HEK293 (cell line): ENCODE results near the gene MRPL11.
A peak's percentile ranks its signal among the peaks of the same experiment; 100 is the strongest.

Experiments used
- CTCF ChIP-seq: fragments of 450-650 bp; formaldehyde crosslinking; IDR thresholded peaks from 2 replicates; pipeline ENCODE4 v1.5.1; 2016; ENCODE audit warnings: missing biosample characterization, missing genetic modification characterization
- KLF1 ChIP-seq: fragments of 450-650 bp; formaldehyde crosslinking; IDR thresholded peaks from 2 replicates; pipeline ENCODE4 v1.5.1; 2016; ENCODE audit warnings: missing biosample characterization, missing genetic modification characterization
- YY2 ChIP-seq: fragments of 450-650 bp; formaldehyde crosslinking; IDR thresholded peaks from 2 replicates; pipeline ENCODE4 v1.5.1; 2016; ENCODE audit warnings: missing biosample characterization, missing genetic modification characterization
- ZBTB21 ChIP-seq: fragments of 450-650 bp; formaldehyde crosslinking; IDR thresholded peaks from 2 replicates; pipeline ENCODE4 v1.5.1; 2017; ENCODE audit warnings: missing biosample characterization, missing genetic modification characterization
- ZIC2 ChIP-seq: fragments of 450-650 bp; formaldehyde crosslinking; IDR thresholded peaks from 2 replicates; pipeline ENCODE4 v1.5.1; 2016; ENCODE audit warnings: missing biosample characterization, missing genetic modification characterization
- ZNF449 ChIP-seq: fragments of 450-650 bp; formaldehyde crosslinking; IDR thresholded peaks from 2 replicates; pipeline ENCODE4 v1.5.1; 2017; ENCODE audit warnings: missing biosample characterization, mild to moderate bottlenecking, missing genetic modification characterization, moderate library complexity
- ZNF707 ChIP-seq: fragments of 450-650 bp; formaldehyde crosslinking; IDR thresholded peaks from 2 replicates; pipeline ENCODE4 v1.5.1; 2016; ENCODE audit warnings: missing biosample characterization, missing genetic modification characterization
- ZNF792 ChIP-seq: fragments of 450-650 bp; formaldehyde crosslinking; IDR thresholded peaks from 2 replicates; pipeline ENCODE4 v1.5.1; 2016; ENCODE audit warnings: missing biosample characterization, missing genetic modification characterization

- TF ChIP-seq KLF1 (tag by site-specific recombination) (no peak), ZBTB21 (tag by site-specific recombination) (no peak), CTCF (tag by site-specific recombination) (no peak), YY2 (tag by site-specific recombination) (no peak), ZNF707 (no peak), ZIC2 (tag by site-specific recombination) (peak; percentile 69), ZNF449 (tag by site-specific recombination) (no peak), ZNF792 (tag by site-specific recombination) (no peak)
Measured at GRCh38 chr11:66476173-66476840, 37.7 kb upstream of the MRPL11 start.
